Loucy (cell line): ENCODE measurements around the gene ASTN2.

Experiments used
- H2AFZ ChIP-seq: fragments of 200-600 bp; sonication (generic); 2 replicates; pipeline ENCODE4 v1.6.0; 2016; ENCODE audit warnings: antibody characterized with exemption, mild to moderate bottlenecking, low read length, moderate library complexity
- H3F3A ChIP-seq: fragments of 200-600 bp; 2 replicates; pipeline ENCODE4 v1.6.0; 2016; ENCODE audit warnings: antibody characterized with exemption, low read depth, mild to moderate bottlenecking
- H3K27me3 ChIP-seq: fragments of 200-600 bp; sonication (generic); 2 replicates; pipeline ENCODE4 v1.6.1; 2014; ENCODE audit warnings: low read length, mild to moderate bottlenecking; ENCODE audit not compliant: insufficient read depth, poor library complexity, severe bottlenecking
- H3K36me3 ChIP-seq: fragments of 200-600 bp; sonication (generic); 2 replicates; pipeline ENCODE4 v1.6.1; 2016; ENCODE audit warnings: low read length; ENCODE audit not compliant: insufficient read depth
- H3K4me1 ChIP-seq: fragments of 200-600 bp; sonication (generic); 2 replicates; pipeline ENCODE4 v1.5.1; 2014; ENCODE audit warnings: low read length, mild to moderate bottlenecking; ENCODE audit not compliant: insufficient read depth, poor library complexity, severe bottlenecking
- H3K4me2 ChIP-seq: fragments of 200-600 bp; sonication (generic); 2 replicates; pipeline ENCODE4 v1.6.0; 2014; ENCODE audit warnings: antibody characterized with exemption, low read length, low read depth, mild to moderate bottlenecking; ENCODE audit not compliant: poor library complexity, severe bottlenecking
- H3K4me3 ChIP-seq: fragments of 200-600 bp; sonication (generic); 2 replicates; pipeline ENCODE4 v1.5.1; 2014; ENCODE audit warnings: low read length, mild to moderate bottlenecking, mixed read lengths; ENCODE audit not compliant: poor library complexity, severe bottlenecking
- H3K79me2 ChIP-seq: fragments of 200-600 bp; sonication (generic); 2 replicates; pipeline ENCODE4 v1.6.1; 2014; ENCODE audit warnings: low read length; ENCODE audit not compliant: insufficient read depth
- H3K9ac ChIP-seq: fragments of 200-600 bp; sonication (generic); 2 replicates; pipeline ENCODE4 v1.6.0; 2014; ENCODE audit warnings: mild to moderate bottlenecking, low read depth, low read length, moderate library complexity; ENCODE audit not compliant: poor library complexity, severe bottlenecking
- H3K9me2 ChIP-seq: fragments of 200-600 bp; sonication (generic); replicated peaks from 2 replicates; pipeline ENCODE4 v1.6.1; 2016; ENCODE audit warnings: low read depth, low read length, mixed read lengths
- H3K9me3 ChIP-seq: fragments of 200-600 bp; sonication (generic); 2 replicates; pipeline ENCODE4 v1.6.1; 2014; ENCODE audit warnings: mild to moderate bottlenecking, antibody characterized with exemption, low read length, low read depth; ENCODE audit not compliant: insufficient read depth
- H4K20me1 ChIP-seq: fragments of 200-600 bp; sonication (generic); 2 replicates; pipeline ENCODE4 v1.6.0; 2014; ENCODE audit warnings: antibody characterized with exemption, low read length, mild to moderate bottlenecking; ENCODE audit not compliant: insufficient read depth, poor library complexity, severe bottlenecking
- CTCF ChIP-seq: fragments of 200-600 bp; sonication (generic); conservative IDR thresholded peaks from 2 replicates; pipeline ENCODE4 v1.5.1; 2014; ENCODE audit warnings: mild to moderate bottlenecking, antibody characterized with exemption, low read length
- EZH2phosphoT487 ChIP-seq: fragments of 200-600 bp; IDR thresholded peaks from 2 replicates; pipeline ENCODE4 v1.6.1; 2018; ENCODE audit warnings: antibody characterized with exemption, mild to moderate bottlenecking, moderate library complexity, borderline replicate concordance

The ASTN2 gene

GRCh38 chr9:117234103-117234502 is 180.8 kb downstream of the ASTN2 start:
- Histone ChIP-seq H3K4me2 (no peak overlapping the region), H2AFZ (no peak overlapping the region), H3K9me2 (no peaks in the 10 kb centered on the region), H3K4me3 (no peak overlapping the region), H3K4me1 (no peaks in the 10 kb centered on the region), H3K27me3 (no peaks in the 10 kb centered on the region), H3K79me2 (no peaks in the 10 kb centered on the region), H3K36me3 (no peaks in the 10 kb centered on the region), H4K20me1 (no peaks in the 10 kb centered on the region), H3K9me3 (0 out of 2 replicates have a peak, but pooled peaks cover 4% of the 10 kb centered on the region), H3K9ac (no peak overlapping the region), H3F3A (no peaks in the 10 kb centered on the region)
- no peak for TF ChIP-seq EZH2phosphoT487

GRCh38 chr9:117233016-117233415 is 181.8 kb downstream of the ASTN2 start:
- Histone ChIP-seq H3K9me3 (0 out of 2 replicates have a peak, but pooled peaks cover 4% of the 10 kb centered on the region), H3K79me2 (no peaks in the 10 kb centered on the region), H3K4me3 (no peak overlapping the region), H3K9me2 (no peaks in the 10 kb centered on the region), H3F3A (no peaks in the 10 kb centered on the region), H3K27me3 (no peaks in the 10 kb centered on the region), H3K4me1 (no peaks in the 10 kb centered on the region), H3K9ac (no peak overlapping the region), H4K20me1 (no peaks in the 10 kb centered on the region), H2AFZ (no peak overlapping the region), H3K4me2 (no peak overlapping the region), H3K36me3 (no peaks in the 10 kb centered on the region)
- TF ChIP-seq EZH2phosphoT487 (no peak), CTCF (no peak)

- Histone ChIP-seq H3K4me1 (no peaks in the 10 kb centered on the region), H4K20me1 (no peaks in the 10 kb centered on the region), H3K27me3 (no peaks in the 10 kb centered on the region), H2AFZ (no peak overlapping the region), H3K9me3 (0 out of 2 replicates have a peak, but pooled peaks cover 4% of the 10 kb centered on the region), H3K9ac (no peak overlapping the region), H3K9me2 (no peaks in the 10 kb centered on the region), H3K79me2 (no peaks in the 10 kb centered on the region), H3F3A (no peaks in the 10 kb centered on the region), H3K36me3 (no peaks in the 10 kb centered on the region), H3K4me3 (no peak overlapping the region), H3K4me2 (no peak overlapping the region)
- no peak for TF ChIP-seq EZH2phosphoT487
- no peak for TF ChIP-seq CTCF
These were observed 182.6 kb downstream of the ASTN2 start for GRCh38 chr9:117232281-117232680.

- no peaks in the 10 kb centered on the region for H3K27me3 ChIP-seq
- no peaks in the 10 kb centered on the region for H4K20me1 ChIP-seq
- H3K9me2 ChIP-seq: no peaks in the 10 kb centered on the region
- no peaks in the 10 kb centered on the region for H3K79me2 ChIP-seq
- no peaks in the 10 kb centered on the region for H3K36me3 ChIP-seq
- H2AFZ ChIP-seq: no peak overlapping the region
- no peaks in the 10 kb centered on the region for H3K4me1 ChIP-seq
- no peaks in the 10 kb centered on the region for H3F3A ChIP-seq
- 0 out of 2 replicates have a peak, but pooled peaks cover 4% of the 10 kb centered on the region for H3K9me3 ChIP-seq
- H3K4me2 ChIP-seq: no peak overlapping the region
- no peak overlapping the region for H3K4me3 ChIP-seq
- no peak for TF ChIP-seq EZH2phosphoT487
- TF ChIP-seq CTCF: no peak
- H3K9ac ChIP-seq: no peak overlapping the region
These were observed 183.8 kb downstream of the ASTN2 start for GRCh38 chr9:117231012-117231411.
